Stimulated activated CD4-positive, alpha-beta T cell treated with anti-CD3 and anti-CD28 coated beads, Interleukin-1b, Interleukin-23, amount 100 ng/mL, for 48 hours (primary cell): Measurements from ENCODE around the gene CBX5.
A peak's percentile ranks its signal among the peaks of the same experiment; 100 is the strongest.
"Not testable (repeated sequence)": the region's sequence is repeated elsewhere in the genome, so short reads cannot be mapped to it uniquely, and the experiment has no call there.

Source experiments
- DNase-seq: peaks from one replicate; pipeline ENCODE4 v3.0.0-alpha.2; 2020

CBX5 gene

GRCh38 chr12:54265364-54265812 lies 14.5 kb downstream of the CBX5 start:
- DNase-seq: no peak

GRCh38 chr12:54262403-54262925 lies 17.5 kb downstream of the CBX5 start:
- DNase-seq: no peak

DNA sequence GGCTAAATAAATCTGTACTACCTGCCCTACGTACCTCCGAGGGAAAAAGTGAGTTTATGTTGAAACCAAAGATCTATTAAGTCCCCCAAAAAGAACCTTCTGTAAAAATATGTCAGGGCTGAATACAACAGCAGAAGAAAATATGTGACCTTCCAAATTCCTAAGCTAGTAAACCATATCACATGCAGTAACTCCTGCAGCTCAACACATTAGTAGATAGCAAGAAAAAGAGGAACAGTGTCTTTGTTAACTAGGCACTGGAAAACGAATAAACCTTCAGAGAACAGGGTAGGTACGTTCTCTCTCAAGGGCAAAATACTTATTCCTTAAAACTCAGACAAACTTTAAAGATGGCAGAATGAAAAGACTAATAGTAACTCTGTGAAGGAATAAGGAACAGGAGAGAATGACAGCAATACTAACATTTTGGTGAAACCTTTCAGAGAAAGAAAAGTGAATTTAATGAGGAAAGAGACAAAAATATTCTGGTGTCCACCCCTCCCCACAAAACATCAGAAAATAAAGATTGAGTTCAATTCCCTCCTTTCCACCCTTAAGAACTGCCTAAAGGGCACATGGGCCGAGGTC lies 18.0 kb downstream of the CBX5 start:
- DNase-seq: no peak

DNA sequence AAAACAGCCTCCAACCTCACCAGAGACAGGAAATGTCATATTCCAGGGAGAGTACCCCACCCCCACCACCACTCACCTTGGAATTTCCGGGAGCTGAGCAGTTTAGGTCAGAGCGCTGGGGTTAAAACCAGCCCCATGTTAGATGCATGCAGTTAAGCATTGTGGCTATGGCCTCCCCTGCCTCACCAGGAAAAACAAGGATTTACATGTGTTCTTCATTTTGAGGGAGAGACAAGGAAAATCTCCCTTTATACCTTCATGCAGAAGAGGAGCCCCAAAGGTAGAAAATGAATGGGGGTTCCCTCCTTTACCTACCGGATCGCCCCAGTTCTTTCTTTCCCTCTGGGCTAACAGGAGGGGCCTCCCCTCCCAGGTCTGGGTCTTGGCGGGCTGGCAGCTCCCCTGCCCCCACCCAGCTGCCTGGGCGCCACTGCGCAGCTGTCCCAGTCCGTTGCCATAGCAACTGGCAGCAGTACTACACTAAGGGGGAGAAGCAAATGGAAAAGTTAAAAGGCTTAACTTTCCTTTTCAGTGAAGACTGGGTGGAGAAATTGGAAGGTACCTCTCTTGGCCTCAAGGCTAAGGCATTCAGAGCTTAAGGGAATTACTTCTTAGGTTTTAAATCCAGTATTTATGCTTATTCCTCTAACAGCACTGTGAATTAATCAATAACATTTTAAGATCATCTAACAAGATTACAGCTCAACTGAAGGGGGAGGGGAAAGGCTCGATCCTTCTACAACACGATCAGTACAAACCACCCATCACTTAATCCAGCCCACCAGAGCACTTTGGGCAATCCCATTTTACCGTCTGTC lies 20.5 kb downstream of the CBX5 start:
- peak; percentile 49 for DNase-seq

DNA sequence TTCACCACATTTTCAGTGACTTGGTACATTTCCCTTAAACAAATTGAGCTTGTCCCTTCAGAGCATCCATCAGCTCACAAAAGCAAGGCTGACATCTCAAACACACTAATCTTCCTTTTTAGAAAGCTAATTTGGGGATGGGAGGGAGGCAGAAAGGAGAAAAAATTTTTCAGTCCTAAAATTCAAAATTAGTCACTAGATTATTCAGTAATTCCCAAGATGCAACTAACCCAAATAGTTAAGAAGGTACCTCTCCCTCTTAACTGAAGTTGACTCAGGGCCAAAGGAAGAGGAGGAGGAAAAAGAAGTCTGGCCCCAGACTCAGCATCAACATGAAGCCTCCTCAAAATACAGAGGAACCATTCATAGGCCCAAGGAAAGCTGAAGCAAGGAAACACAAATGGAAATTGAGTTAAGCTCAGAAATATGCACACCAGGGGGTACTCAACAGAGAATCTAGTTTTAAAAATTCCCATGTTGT lies 21.7 kb downstream of the CBX5 start:
- DNase-seq: no peak

DNA sequence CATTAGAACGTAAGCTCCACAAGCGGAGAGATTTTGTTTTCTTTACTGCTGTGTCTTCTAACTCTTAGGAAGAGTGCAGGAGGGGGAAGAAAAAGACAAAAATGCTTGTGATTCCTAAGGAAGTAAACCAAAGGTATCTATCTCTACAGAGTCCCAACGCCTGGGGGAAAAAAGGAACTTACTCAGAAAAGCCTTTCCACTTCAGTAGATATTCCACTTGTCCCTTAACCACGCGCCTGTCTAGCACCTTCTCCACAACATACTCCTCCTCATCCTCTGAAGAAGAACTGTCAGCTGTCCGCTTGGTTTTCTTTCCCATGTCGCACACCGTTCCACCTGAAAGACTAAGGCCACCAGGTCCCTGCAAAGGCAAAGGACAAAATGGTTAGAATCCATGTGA lies 22.6 kb downstream of the CBX5 start:
- DNase-seq: no peak

DNA sequence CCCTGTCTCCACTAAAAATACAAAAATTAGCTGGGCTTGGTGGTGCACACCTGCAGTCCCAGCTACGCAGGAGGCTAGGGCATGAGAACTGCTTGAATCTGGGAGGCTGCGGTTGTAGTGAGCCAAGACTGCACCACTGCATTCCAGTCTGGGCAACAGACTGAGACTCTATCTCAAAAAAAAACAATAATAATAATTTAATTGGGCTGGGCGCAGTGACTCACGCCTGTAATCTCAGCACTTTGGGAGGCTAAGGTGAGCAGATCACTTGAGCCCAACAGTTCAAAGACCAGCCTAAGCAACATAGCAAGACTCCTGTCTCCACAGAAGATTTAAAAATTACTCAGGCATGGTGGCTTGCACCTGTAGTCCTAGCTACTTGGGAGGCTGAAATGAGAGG lies 26.7 kb downstream of the CBX5 start:
- no peak for DNase-seq

GRCh38 chr12:54251667-54252284 lies 28.1 kb downstream of the CBX5 start:
- no peak for DNase-seq

DNA sequence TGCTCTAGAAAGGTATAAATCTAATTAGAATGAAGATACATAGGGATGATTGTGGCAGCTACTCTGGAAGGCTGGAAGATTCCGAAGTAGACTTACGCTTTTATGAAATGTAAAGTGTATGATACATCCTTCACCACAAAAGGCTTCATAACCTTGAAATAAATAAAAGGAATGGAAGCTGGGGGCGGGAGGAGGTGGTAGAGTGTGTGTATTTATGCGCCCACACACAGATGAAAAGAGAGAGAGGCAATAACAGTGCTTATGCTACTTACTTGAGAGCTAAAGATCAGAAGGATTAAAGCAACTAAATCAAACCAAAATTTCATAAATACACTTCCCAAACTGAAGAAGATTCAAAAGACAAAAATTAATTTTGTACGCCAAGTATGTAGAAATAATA lies 30.4 kb downstream of the CBX5 start:
- DNase-seq: no peak

DNA sequence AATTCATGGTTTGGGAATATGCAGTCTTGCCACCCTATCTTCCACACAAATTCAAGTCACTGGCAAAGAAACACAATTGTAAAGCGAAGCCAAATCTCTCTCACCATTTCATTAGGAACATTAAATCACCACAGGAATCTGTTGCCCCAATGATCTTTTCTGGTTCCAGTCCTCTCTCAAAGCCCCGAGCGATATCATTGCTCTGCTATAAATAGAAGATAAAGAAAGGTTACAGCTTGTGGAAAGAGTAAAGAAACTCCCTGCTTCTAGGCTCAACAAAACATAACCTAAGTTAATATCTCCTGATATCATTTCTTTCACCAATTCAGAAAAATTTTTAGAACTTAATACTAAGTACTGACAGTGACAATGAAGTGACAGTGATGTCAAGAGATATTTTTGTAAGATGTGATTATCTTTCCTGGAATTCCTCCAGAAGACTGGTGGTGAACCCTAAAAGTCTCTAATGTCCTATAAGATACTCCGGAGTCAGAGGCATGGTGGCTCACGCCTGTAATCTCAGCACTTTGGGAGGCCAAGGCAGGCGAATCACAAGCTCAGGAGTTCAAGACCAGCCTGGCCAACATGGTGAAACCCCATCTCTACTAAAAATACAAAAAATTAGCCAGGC lies 33.8 kb downstream of the CBX5 start:
- DNase-seq: no peak

DNA sequence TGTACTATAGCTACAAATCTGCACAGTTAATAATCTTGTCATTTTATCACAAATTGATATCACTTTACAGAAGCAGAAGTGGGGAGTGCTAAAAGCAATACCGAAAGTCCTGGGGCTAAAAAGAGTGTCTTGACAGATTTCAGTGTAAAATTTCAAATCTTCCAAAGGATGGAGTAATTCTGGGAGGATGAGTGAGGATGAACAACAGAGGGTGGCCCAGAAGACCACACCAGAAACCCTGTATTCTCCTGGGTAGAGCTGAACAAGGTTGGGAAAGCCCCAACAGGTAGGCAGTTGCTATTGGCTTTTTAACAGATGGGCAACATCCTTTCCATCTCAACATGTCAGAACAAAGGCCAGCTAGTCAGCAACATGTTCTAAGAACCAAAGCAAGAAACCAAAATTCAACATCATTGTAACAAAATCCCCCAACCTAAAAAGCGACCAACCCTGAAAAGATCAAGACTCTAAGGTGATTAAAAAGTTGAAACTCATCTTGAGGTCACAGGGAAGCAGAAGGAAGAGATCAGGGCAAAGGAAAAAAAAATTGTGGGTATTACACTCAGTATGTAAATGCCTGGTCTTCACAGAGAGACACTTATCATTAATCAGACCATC lies 38.8 kb downstream of the CBX5 start:
- DNase-seq: no peak

GRCh38 chr12:54240129-54240528 lies 39.8 kb downstream of the CBX5 start:
- DNase-seq: no peak

- DNase-seq: no peak
Observed at GRCh38 chr12:54239620-54240019, 40.3 kb downstream of the CBX5 start.

DNA sequence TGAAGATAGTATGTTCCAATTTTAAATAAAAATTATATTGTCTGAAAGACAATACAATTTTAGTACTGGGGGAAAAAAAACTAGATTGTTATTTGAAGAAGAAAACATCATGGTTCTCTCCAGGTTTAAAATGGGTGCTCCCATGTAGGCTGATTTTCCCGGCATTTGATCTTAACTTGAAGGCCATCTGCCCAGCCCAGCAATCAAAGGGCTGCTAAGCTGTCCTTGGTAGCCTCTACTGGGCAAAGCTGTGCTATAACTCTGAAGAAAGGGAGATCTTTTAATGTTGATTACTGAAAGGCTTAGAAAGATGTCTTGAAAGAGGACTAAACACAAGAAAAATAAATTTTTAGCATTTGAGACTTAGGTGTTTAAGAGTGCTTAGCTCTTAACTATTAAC lies 41.4 kb downstream of the CBX5 start:
- no peak for DNase-seq

GRCh38 chr12:54232790-54233189 lies 47.1 kb downstream of the CBX5 start:
- no peak for DNase-seq

- DNase-seq: not testable (repeated sequence)
Observed at GRCh38 chr12:54231269-54231668, 48.7 kb downstream of the CBX5 start.

GRCh38 chr12:54230555-54230954 lies 49.4 kb downstream of the CBX5 start:
- DNase-seq: no peak

DNA sequence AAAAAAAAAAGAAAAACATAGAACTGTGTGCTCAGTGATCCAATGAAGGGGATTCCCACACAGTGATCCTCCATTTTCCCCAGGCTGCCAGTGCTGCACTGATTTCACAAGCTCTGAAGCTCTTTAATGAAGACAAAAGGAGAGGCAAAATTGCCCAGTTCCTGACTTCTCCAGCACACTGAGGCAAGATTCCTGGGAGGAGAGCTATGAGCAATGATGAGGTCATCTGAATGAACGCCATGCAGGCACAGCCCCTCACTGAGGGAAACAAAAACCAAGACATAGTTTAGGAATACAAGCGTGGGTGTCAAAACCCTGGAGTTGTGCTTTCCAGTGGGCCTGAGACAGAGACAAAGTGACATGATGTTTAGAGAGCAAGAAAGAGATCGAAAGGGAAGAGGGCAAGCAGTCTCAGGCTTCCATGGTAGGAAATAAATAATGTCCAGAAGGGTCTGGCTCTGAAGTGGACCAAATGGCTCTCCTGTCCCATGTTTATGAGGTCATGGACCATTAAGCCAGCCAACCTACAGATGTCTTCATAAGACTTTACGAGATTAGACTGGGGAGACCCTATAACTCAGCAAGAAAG lies 50.2 kb downstream of the CBX5 start:
- DNase-seq: no peak

DNA sequence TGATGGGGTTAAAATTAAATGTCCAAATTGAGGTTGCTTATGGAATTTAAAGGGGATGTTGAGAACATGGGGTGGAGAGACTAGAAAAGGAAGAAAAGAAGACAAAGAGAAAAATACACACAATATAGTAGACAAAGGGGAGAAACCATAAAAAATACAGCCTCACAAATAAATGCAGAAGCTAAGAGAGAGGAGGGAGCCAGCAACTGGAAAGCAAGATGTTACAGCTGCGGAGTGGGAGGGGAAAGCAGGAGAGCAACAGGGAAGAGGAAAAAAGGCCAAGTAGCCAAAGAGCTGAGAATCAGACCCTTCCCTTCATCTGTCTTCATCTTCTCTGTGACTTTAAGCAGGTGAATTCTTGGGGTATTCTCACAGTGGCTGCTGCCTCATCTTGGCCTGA lies 51.5 kb downstream of the CBX5 start:
- no peak for DNase-seq

DNA sequence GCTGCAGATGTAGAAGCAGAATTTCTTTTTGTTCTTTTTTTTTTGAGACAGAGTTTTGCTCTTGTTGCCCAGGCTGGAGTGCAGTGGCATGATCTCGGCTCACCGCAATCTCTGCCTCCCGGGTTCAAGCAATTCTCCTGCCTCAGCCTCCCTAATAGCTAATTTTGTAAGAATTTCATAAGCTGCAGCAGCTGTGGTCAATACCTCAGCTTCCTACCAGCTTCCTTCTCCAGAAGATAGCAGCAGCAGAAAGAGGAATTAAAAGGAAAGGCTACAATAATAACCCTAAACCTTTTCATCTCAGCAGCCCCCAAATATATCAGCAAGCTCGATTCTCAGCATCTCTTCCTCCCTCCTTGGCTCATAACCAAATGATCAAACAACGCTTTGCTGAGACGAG lies 52.0 kb downstream of the CBX5 start:
- not testable (repeated sequence) for DNase-seq

- DNase-seq: no peak
Observed at GRCh38 chr12:54227376-54227775, 52.5 kb downstream of the CBX5 start.

GRCh38 chr12:54225666-54226065 lies 54.3 kb downstream of the CBX5 start:
- DNase-seq: no peak
